GM12878 (cell line): ENCODE measurements around the gene SERINC5.

Source experiments
- CHD4 ChIP-seq: fragments of 200-600 bp; sonication (generic); IDR thresholded peaks from 2 replicates; pipeline ENCODE4 v1.6.1; 2016; ENCODE audit warnings: mild to moderate bottlenecking
- EP300 ChIP-seq, 2 experiments: fragments of 150-350 bp in 1 of 2; IDR thresholded peaks; 2 replicates each; pipeline ENCODE4 v1.6.1; 2011 to 2012; ENCODE audit warnings: low read depth in 2 of 2, low read length in 2 of 2, borderline replicate concordance in 1 of 2, improper control_type of control experiment in 1 of 2, inconsistent platforms in 1 of 2; ENCODE audit not compliant: control insufficient read depth in 1 of 2
- ESRRA ChIP-seq: IDR thresholded peaks from 2 replicates; pipeline ENCODE4 v1.6.1; 2012; ENCODE audit warnings: mild to moderate bottlenecking, low read length, improper control_type of control experiment
- FOXM1 ChIP-seq: IDR thresholded peaks from 2 replicates; pipeline ENCODE4 v1.6.1; 2012; ENCODE audit warnings: low read depth, mild to moderate bottlenecking, inconsistent platforms, low read length, moderate library complexity
- HDAC6 ChIP-seq: fragments of 200-600 bp; sonication (generic); IDR thresholded peaks from one replicate; pipeline ENCODE4 v1.8.0; 2017; ENCODE audit warnings: antibody characterized with exemption; ENCODE audit not compliant: unreplicated experiment
- NFIC ChIP-seq: IDR thresholded peaks from 2 replicates; pipeline ENCODE4 v1.6.1; 2012; ENCODE audit warnings: low read depth, mild to moderate bottlenecking, inconsistent platforms, low read length, moderate library complexity
- POLR2A ChIP-seq: IDR thresholded peaks from 2 replicates; pipeline ENCODE4 v1.6.1; 2011; ENCODE audit warnings: low read depth, mild to moderate bottlenecking, low read length
- POLR2AphosphoS2 ChIP-seq: IDR thresholded peaks from 2 replicates; pipeline ENCODE4 v1.6.1; 2011; ENCODE audit warnings: low read depth, mild to moderate bottlenecking, low read length, improper control_type of control experiment, moderate library complexity
- SUZ12 ChIP-seq: fragments of 200-600 bp; sonication (generic); IDR thresholded peaks from one replicate; pipeline ENCODE4 v1.6.1; 2018; ENCODE audit warnings: antibody characterized with exemption, mild to moderate bottlenecking; ENCODE audit not compliant: unreplicated experiment
- TAF1 ChIP-seq: IDR thresholded peaks from 2 replicates; pipeline ENCODE4 v1.6.1; 2011; ENCODE audit warnings: mild to moderate bottlenecking, low read depth, low read length, borderline replicate concordance
- ZNF274 ChIP-seq: IDR thresholded peaks from one replicate; pipeline ENCODE4 v1.8.0; 2011; ENCODE audit not compliant: insufficient read length, insufficient read depth
- TF ChIP-seq, protein P1 (sequence below): IDR thresholded peaks from 2 replicates; pipeline ENCODE4 v1.6.1; 2012; ENCODE audit warnings: low read depth, low read length, improper control_type of control experiment
- TF ChIP-seq, protein P2 (sequence below), 3 experiments: IDR thresholded peaks in 2 of 3; conservative IDR thresholded peaks in 1 of 3; 2 replicates each; pipeline ENCODE4 v1.5.1; 2011; ENCODE audit warnings: low read depth in 3 of 3, low read length in 3 of 3, mild to moderate bottlenecking in 3 of 3, control low read depth in 2 of 3, moderate library complexity in 2 of 3, inconsistent platforms in 1 of 3, mixed read lengths in 1 of 3; ENCODE audit not compliant: control insufficient read depth in 2 of 3, insufficient read depth in 1 of 3; ENCODE audit errors: extremely low read depth in 1 of 3

DNA sequence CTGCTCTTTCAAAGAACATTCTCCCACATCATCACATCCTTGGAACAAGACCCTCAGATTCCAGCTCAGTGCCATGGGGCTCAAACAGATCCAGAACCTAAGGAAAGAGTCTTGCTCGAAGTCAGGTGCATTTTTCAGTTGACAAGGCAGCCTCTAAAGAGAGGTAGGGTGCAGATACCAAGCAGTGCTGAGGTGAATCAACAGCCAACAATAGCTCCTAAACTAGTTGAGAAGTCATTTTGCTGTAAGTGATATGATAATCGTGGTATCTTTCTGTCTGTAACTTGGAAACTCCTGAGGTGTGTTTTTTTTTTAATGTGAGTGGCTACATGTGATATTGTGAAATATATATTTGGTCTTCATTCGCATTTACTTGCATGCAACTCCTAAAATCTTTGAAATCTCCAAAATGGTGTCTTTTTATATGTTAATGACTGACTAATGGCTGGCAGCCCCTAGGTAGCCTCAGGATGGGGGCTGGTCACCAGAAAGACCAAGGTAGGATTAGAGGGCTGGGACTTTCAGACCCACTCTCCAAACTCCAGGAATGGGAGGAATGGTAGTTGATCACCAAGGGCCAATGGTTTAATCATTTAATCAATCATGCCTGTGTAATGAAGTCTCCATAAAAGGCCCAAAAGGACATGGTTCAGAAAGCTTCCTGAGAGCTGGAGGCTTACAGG is 96.6 kb downstream of the SERINC5 start:
- no peak for TF ChIP-seq POLR2AphosphoS2
- no peak for TF ChIP-seq SUZ12
- no peak for TF ChIP-seq ZNF274
- TF ChIP-seq, protein P1, sequence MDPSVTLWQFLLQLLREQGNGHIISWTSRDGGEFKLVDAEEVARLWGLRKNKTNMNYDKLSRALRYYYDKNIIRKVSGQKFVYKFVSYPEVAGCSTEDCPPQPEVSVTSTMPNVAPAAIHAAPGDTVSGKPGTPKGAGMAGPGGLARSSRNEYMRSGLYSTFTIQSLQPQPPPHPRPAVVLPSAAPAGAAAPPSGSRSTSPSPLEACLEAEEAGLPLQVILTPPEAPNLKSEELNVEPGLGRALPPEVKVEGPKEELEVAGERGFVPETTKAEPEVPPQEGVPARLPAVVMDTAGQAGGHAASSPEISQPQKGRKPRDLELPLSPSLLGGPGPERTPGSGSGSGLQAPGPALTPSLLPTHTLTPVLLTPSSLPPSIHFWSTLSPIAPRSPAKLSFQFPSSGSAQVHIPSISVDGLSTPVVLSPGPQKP: no peak
- no peak for TF ChIP-seq CHD4
- TF ChIP-seq, protein P2, sequence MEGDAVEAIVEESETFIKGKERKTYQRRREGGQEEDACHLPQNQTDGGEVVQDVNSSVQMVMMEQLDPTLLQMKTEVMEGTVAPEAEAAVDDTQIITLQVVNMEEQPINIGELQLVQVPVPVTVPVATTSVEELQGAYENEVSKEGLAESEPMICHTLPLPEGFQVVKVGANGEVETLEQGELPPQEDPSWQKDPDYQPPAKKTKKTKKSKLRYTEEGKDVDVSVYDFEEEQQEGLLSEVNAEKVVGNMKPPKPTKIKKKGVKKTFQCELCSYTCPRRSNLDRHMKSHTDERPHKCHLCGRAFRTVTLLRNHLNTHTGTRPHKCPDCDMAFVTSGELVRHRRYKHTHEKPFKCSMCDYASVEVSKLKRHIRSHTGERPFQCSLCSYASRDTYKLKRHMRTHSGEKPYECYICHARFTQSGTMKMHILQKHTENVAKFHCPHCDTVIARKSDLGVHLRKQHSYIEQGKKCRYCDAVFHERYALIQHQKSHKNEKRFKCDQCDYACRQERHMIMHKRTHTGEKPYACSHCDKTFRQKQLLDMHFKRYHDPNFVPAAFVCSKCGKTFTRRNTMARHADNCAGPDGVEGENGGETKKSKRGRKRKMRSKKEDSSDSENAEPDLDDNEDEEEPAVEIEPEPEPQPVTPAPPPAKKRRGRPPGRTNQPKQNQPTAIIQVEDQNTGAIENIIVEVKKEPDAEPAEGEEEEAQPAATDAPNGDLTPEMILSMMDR (IDR thresholded peaks at IDR 0.05 in 2 of 3, conservative IDR thresholded peaks at IDR 0.05 in 1 of 3; ENCODE audit: control insufficient read depth in 2 of 3, extremely low read depth in 1 of 3, insufficient read depth in 1 of 3, low read depth in 3 of 3, low read length in 3 of 3): no peak
- TF ChIP-seq FOXM1: no peak
- TF ChIP-seq ESRRA: no peak
- no peak for TF ChIP-seq POLR2A
- no peak for TF ChIP-seq NFIC
- no peak for TF ChIP-seq EP300 (IDR thresholded peaks at IDR 0.05; ENCODE audit: borderline replicate concordance in 1 of 2, control insufficient read depth in 1 of 2, low read depth in 2 of 2, low read length in 2 of 2)
- TF ChIP-seq TAF1: no peak
- TF ChIP-seq HDAC6: no peak
